HL-60 (cell line): Measurements from ENCODE around the gene MAN2B2.

Source experiments
- DNase-seq, 2 experiments: peaks; one replicate each; pipeline ENCODE4 v3.0.0-alpha.2; 2010 to 2020; ENCODE audit warnings: low read depth in 1 of 2, low spot score in 1 of 2
- H3K27ac ChIP-seq: fragments of 250-450 bp; sonication (Bioruptor Pico); replicated peaks from 2 replicates; pipeline ENCODE4 v1.5.1; 2020; ENCODE audit warnings: mild to moderate bottlenecking, moderate library complexity
- H3K27me3 ChIP-seq: fragments of 250-450 bp; sonication (Bioruptor Pico); 2 replicates; pipeline ENCODE4 v1.5.1; 2021; ENCODE audit warnings: mild to moderate bottlenecking, moderate library complexity; ENCODE audit not compliant: insufficient read depth, poor library complexity, severe bottlenecking
- H3K4me3 ChIP-seq: replicated peaks from 2 replicates; pipeline ENCODE4 v1.5.1; 2011; ENCODE audit warnings: mild to moderate bottlenecking, control low read depth, low read length; ENCODE audit not compliant: insufficient read depth
- CTCF ChIP-seq: IDR thresholded peaks from one replicate; pipeline ENCODE4 v1.5.1; 2011; ENCODE audit warnings: low read length, control low read depth, inconsistent platforms; ENCODE audit not compliant: insufficient read depth
- GABPA ChIP-seq: IDR thresholded peaks from 2 replicates; pipeline ENCODE4 v1.6.1; 2012; ENCODE audit warnings: low read depth
- POLR2AphosphoS5 ChIP-seq: IDR thresholded peaks from 2 replicates; pipeline ENCODE4 v1.6.1; 2012; ENCODE audit warnings: low read depth
- REST ChIP-seq: IDR thresholded peaks from 2 replicates; pipeline ENCODE4 v1.6.1; 2012; ENCODE audit warnings: low read depth; ENCODE audit not compliant: insufficient replicate concordance
- SPI1 ChIP-seq: IDR thresholded peaks from 2 replicates; pipeline ENCODE4 v1.6.1; 2012; ENCODE audit warnings: low read depth, mild to moderate bottlenecking, borderline replicate concordance

Gene MAN2B2

GRCh38 chr4:6566391-6567190 is 8.4 kb upstream of the MAN2B2 start:
- Histone ChIP-seq H3K4me3 (no peak overlapping the region), H3K27ac (no peak overlapping the region), H3K27me3 (peaks cover 33% of the 10 kb centered on the region)
- TF ChIP-seq REST (no peak), SPI1 (no peak), POLR2AphosphoS5 (no peak), GABPA (no peak), CTCF (no peak)
- DNase-seq, result no peak

GRCh38 chr4:6567218-6567617 is 7.8 kb upstream of the MAN2B2 start:
- Histone ChIP-seq H3K27me3 (peaks cover 27% of the 10 kb centered on the region), H3K27ac (no peak overlapping the region), H3K4me3 (no peak overlapping the region)
- TF ChIP-seq GABPA (no peak), CTCF (no peak), REST (no peak), SPI1 (no peak)
- DNase-seq, result no peak

GRCh38 chr4:6568148-6568547 is 6.8 kb upstream of the MAN2B2 start:
- no peak for DNase-seq
- Histone ChIP-seq H3K4me3 (no peak overlapping the region), H3K27ac (no peak overlapping the region), H3K27me3 (peaks cover 17% of the 10 kb centered on the region)
- TF ChIP-seq POLR2AphosphoS5, result no peak
- TF ChIP-seq CTCF, result no peak
- no peak for TF ChIP-seq REST
- no peak for TF ChIP-seq SPI1
- no peak for TF ChIP-seq GABPA
